NB4 (cell line): Measurements from ENCODE around the gene DCDC2B.

Source experiments
- DNase-seq: peaks from one replicate; pipeline ENCODE4 v3.0.0; 2010; ENCODE audit warnings: low read depth
- H3K4me3 ChIP-seq: one replicate; pipeline ENCODE4 v1.5.1; 2011; ENCODE audit warnings: mild to moderate bottlenecking, low read depth, low read length, moderate library complexity
- CTCF ChIP-seq: IDR thresholded peaks from one replicate; pipeline ENCODE4 v1.5.1; 2012; ENCODE audit warnings: low read depth, low read length
- MAX ChIP-seq: IDR thresholded peaks from 2 replicates; pipeline ENCODE4 v1.6.1; 2011; ENCODE audit warnings: low read depth, low read length
- MYC ChIP-seq: IDR thresholded peaks from 2 replicates; pipeline ENCODE4 v1.6.1; 2011; ENCODE audit warnings: low read depth, low read length
- POLR2A ChIP-seq: IDR thresholded peaks from 2 replicates; pipeline ENCODE4 v1.6.1; 2011; ENCODE audit warnings: mild to moderate bottlenecking; ENCODE audit not compliant: insufficient read length; ENCODE audit errors: extremely low read depth

DCDC2B gene

GRCh38 chr1:32197837-32198236, 11.1 kb upstream of the DCDC2B start:
- DNase-seq, result no peak
- TF ChIP-seq CTCF (no peak), MAX (no peak), POLR2A (no peak), MYC (no peak)
- H3K4me3 ChIP-seq, result no peak overlapping the region

GRCh38 chr1:32198237-32199042, 10.4 kb upstream of the DCDC2B start:
- TF ChIP-seq MAX, result no peak
- TF ChIP-seq MYC, result no peak
- TF ChIP-seq CTCF, result no peak
- TF ChIP-seq POLR2A, result no peak
- no peak overlapping the region for H3K4me3 ChIP-seq
- DNase-seq, result no peak

GRCh38 chr1:32199043-32199716, 9.7 kb upstream of the DCDC2B start:
- no peak overlapping the region for H3K4me3 ChIP-seq
- DNase-seq, result no peak
- TF ChIP-seq POLR2A (no peak), CTCF (no peak), MAX (no peak), MYC (no peak)

GRCh38 chr1:32199717-32200072, 9.2 kb upstream of the DCDC2B start:
- no peak for DNase-seq
- H3K4me3 ChIP-seq, result no peak overlapping the region
- TF ChIP-seq MYC (no peak), MAX (no peak), CTCF (no peak), POLR2A (no peak)

GRCh38 chr1:32200226-32201010, 8.5 kb upstream of the DCDC2B start, which contains the start of gene CCDC28B:
Gene CCDC28B, plus strand, starts transcription at chr1:32200595. Its CDS starts 1,341 bp downstream, at chr1:32201936.
- no peak for TF ChIP-seq MAX
- peak within 1 kb of the TSS; percentile 42 for H3K4me3 ChIP-seq
- DNase-seq, result peak; percentile 53
